Measurements from ENCODE around the gene OR6C76.

- no peak for TF ChIP-seq CTCF (conservative IDR thresholded peaks at IDR 0.05; ENCODE audit: low read length)
- no peak for TF ChIP-seq EZH2phosphoT487 (IDR thresholded peaks at IDR 0.05; ENCODE audit: borderline replicate concordance)
These were observed 33.8 kb upstream of the OR6C76 start for GRCh38 chr12:55392032-55392795.
